GM12892 (cell line): ENCODE measurements around the gene AKIRIN2.

Source experiments
- POLR2A ChIP-seq: IDR thresholded peaks from 2 replicates; pipeline ENCODE4 v1.6.1; 2011; ENCODE audit warnings: low read depth, low read length, control low read depth
- POLR2AphosphoS5 ChIP-seq: IDR thresholded peaks from 2 replicates; pipeline ENCODE4 v1.6.1; 2011; ENCODE audit warnings: low read depth, low read length, control low read depth
- TAF1 ChIP-seq: IDR thresholded peaks from 2 replicates; pipeline ENCODE4 v1.6.1; 2011; ENCODE audit warnings: low read depth, mild to moderate bottlenecking, control low read depth, low read length, borderline replicate concordance

DNA sequence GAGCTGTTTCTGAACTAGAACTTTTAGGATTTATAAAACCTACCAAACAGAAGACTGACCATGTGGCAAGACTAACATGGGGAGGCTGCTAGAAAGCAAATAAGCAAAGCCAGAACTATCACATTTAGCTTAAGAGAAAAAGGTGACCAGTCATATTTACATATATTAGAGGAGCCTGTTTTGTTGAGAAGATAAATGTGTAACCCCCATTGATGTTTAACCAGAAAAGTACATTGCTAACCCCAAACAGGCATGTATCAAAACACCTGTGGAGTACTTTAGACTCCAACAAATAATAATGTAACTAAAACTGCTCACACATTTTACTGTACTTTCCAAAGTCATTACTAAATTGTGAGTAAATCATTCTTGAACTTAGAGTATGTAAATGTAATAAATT is 35.0 kb downstream of the AKIRIN2 start:
- TF ChIP-seq POLR2AphosphoS5 (no peak), POLR2A (no peak), TAF1 (no peak)
